HepG2 (cell line): ENCODE data around the gene CBLC. TPM values are rescaled to one million over a fixed set of nuclear protein-coding genes. Genes with fewer than 3 reads are reported as not detected.
A peak's percentile ranks its signal among the peaks of the same experiment; 100 is the strongest.

Experiments used
- ATAC-seq: fragments of 200-7000 bp; cut with Tn5 transposase; 3 replicates; pipeline ENCODE4 v1.9.1; 2020; ENCODE audit warnings: mild to moderate bottlenecking, moderate library complexity
- BruUV-seq: library from RNA; stranded (reverse); fragments of 400-500 nt; replicated peaks from 2 replicates; lab custom pipeline; 2021; lab: Mats Ljungman, UMichigan
- CTCF ChIA-PET: fragments of 300-600 bp; formaldehyde crosslinking; extraction: SDS; loops from one replicate; lab custom pipeline; 2021; ENCODE audit warnings: low total read pairs, inconsistent platforms, low intra/inter-chr PET ratio; lab: Yijun Ruan, JAX
- POLR2A ChIA-PET: fragments of 350-600 bp; sonication (Branson Sonifier 250); formaldehyde crosslinking; loops from one replicate; lab custom pipeline; 2020; ENCODE audit warnings: antibody characterized with exemption, inconsistent platforms; lab: Yijun Ruan, JAX
- DNase-seq: peaks from one replicate; pipeline ENCODE4 v3.0.0-alpha.2; 2015; ENCODE audit warnings: low spot score
- FAIRE-seq: peaks from 3 replicates; lab custom pipeline; 2011; peaks lifted over from hg19 to GRCh38; lab: Jason Lieb, UNC
- H2AFZ ChIP-seq: one replicate; pipeline ENCODE4 v1.6.1; 2011; ENCODE audit warnings: low read length, inconsistent platforms
- H3K27ac ChIP-seq: fragments of 300-600 bp; 3 replicates; pipeline ENCODE4 v1.8.0; 2011; ENCODE audit warnings: mixed run types, mild to moderate bottlenecking, mixed read lengths, low read length, inconsistent platforms; ENCODE audit not compliant: insufficient read depth; ENCODE audit errors: extremely low read length
- H3K27me3 ChIP-seq, 2 experiments: fragments of 200-600 bp in 1 of 2; 2 replicates in 1 of 2; 3 replicates in 1 of 2; pipeline versions ENCODE4 v1.6.0 to v1.8.0; 2011; ENCODE audit warnings: low read length in 2 of 2, mild to moderate bottlenecking in 2 of 2, moderate library complexity in 2 of 2, inconsistent platforms in 1 of 2; ENCODE audit not compliant: insufficient read depth in 2 of 2, control insufficient read depth in 1 of 2
- H3K36me3 ChIP-seq, 2 experiments: fragments of 200-600 bp in 1 of 2; replicated peaks in 1 of 2; 2 replicates in 1 of 2; 3 replicates in 1 of 2; pipeline versions ENCODE4 v1.5.1 to v1.8.0; 2011; ENCODE audit warnings: low read length in 2 of 2, inconsistent platforms in 1 of 2; ENCODE audit not compliant: insufficient read depth in 2 of 2, control insufficient read depth in 1 of 2
- H3K4me1 ChIP-seq: 2 replicates; pipeline ENCODE4 v1.5.1; 2012; ENCODE audit warnings: low read length, inconsistent platforms; ENCODE audit not compliant: insufficient read depth
- H3K4me2 ChIP-seq: 2 replicates; pipeline ENCODE4 v1.6.0; 2011; ENCODE audit warnings: low read depth, low read length, inconsistent platforms
- H3K4me3 ChIP-seq, 3 experiments: fragments of 200-600 bp in 1 of 3; sonication (generic), shearing (Covaris generic) in 1 of 3; replicated peaks in 1 of 3; 2 replicates each; pipeline ENCODE4 v1.5.1; 2011 to 2016; ENCODE audit warnings: low read length in 3 of 3, inconsistent platforms in 2 of 3, low read depth in 2 of 3, mild to moderate bottlenecking in 2 of 3, control low read depth in 1 of 3, mixed read lengths in 1 of 3; ENCODE audit not compliant: insufficient read depth in 1 of 3
- H3K79me2 ChIP-seq: one replicate; pipeline ENCODE4 v1.6.1; 2011; ENCODE audit warnings: low read length, inconsistent platforms; ENCODE audit not compliant: insufficient read depth
- H3K9ac ChIP-seq: 2 replicates; pipeline ENCODE4 v1.6.0; 2011; ENCODE audit warnings: mild to moderate bottlenecking, low read depth, low read length, inconsistent platforms; ENCODE audit not compliant: insufficient read depth
- H3K9me3 ChIP-seq: 2 replicates; pipeline ENCODE4 v1.5.1; 2012; ENCODE audit warnings: mild to moderate bottlenecking, low read length
- H4K20me1 ChIP-seq: 2 replicates; pipeline ENCODE4 v1.6.0; 2011; ENCODE audit warnings: inconsistent platforms, mild to moderate bottlenecking, low read length, moderate library complexity; ENCODE audit not compliant: insufficient read depth
- ARID5B ChIP-seq: IDR thresholded peaks from 2 replicates; pipeline ENCODE4 v1.4.0; 2020; ENCODE audit warnings: mild to moderate bottlenecking, missing genetic modification reagents
- ARNT2 ChIP-seq: sonication (generic); formaldehyde crosslinking; IDR thresholded peaks from 2 replicates; pipeline ENCODE4 v1.8.0; 2022; ENCODE audit warnings: mild to moderate bottlenecking, low read depth, missing genetic modification reagents, moderate library complexity
- ATF4 ChIP-seq, 2 experiments: fragments of 450-650 bp in 1 of 2; sonication (generic) in 1 of 2; formaldehyde crosslinking; IDR thresholded peaks; 2 replicates each; pipeline versions ENCODE4 v1.5.0 to v1.8.0; 2020 to 2022; ENCODE audit warnings: mild to moderate bottlenecking in 1 of 2, missing genetic modification reagents in 1 of 2
- CAMTA2 ChIP-seq: sonication (generic); formaldehyde crosslinking; IDR thresholded peaks from 2 replicates; pipeline ENCODE4 v1.4.0; 2020; ENCODE audit warnings: mild to moderate bottlenecking, missing genetic modification reagents, borderline replicate concordance
- CHD4 ChIP-seq: fragments of 200-600 bp; sonication (generic); IDR thresholded peaks from 2 replicates; pipeline ENCODE4 v1.7.0; 2017; ENCODE audit warnings: mild to moderate bottlenecking, low read length, borderline replicate concordance
- ETS1 ChIP-seq: sonication (generic); formaldehyde crosslinking; IDR thresholded peaks from 2 replicates; pipeline ENCODE4 v1.4.0; 2020; ENCODE audit warnings: missing genetic modification reagents
- HNF4A ChIP-seq: sonication (generic); formaldehyde crosslinking; IDR thresholded peaks from 2 replicates; pipeline ENCODE4 v1.4.0; 2020; ENCODE audit warnings: missing genetic modification reagents
- LCORL ChIP-seq, 2 experiments: fragments of 450-650 bp in 1 of 2; sonication (generic) in 1 of 2; formaldehyde crosslinking in 1 of 2; IDR thresholded peaks; 2 replicates each; pipeline versions ENCODE4 v1.5.0 to v1.6.1; 2017 to 2020; ENCODE audit warnings: antibody characterized with exemption in 1 of 2, missing genetic modification reagents in 1 of 2
- MED1 ChIP-seq: sonication (generic); formaldehyde crosslinking; IDR thresholded peaks from 2 replicates; pipeline ENCODE4 v1.4.0; 2020; ENCODE audit warnings: missing genetic modification reagents
- NAIF1 ChIP-seq: sonication (generic); formaldehyde crosslinking; IDR thresholded peaks from 2 replicates; pipeline ENCODE4 v1.5.0; 2020; ENCODE audit warnings: mild to moderate bottlenecking, missing genetic modification reagents, borderline replicate concordance
- NR2F1 ChIP-seq, 2 experiments: fragments of 450-650 bp in 1 of 2; formaldehyde crosslinking in 1 of 2; IDR thresholded peaks; 2 replicates each; pipeline versions ENCODE4 v1.5.0 to v1.6.1; 2016 to 2020; ENCODE audit warnings: mild to moderate bottlenecking in 1 of 2, missing compliant biosample characterization in 1 of 2, missing genetic modification reagents in 1 of 2, moderate library complexity in 1 of 2
- PBX2 ChIP-seq: IDR thresholded peaks from 2 replicates; pipeline ENCODE4 v1.6.1; 2016; ENCODE audit warnings: control low read depth
- ZNF225 ChIP-seq: sonication (generic); formaldehyde crosslinking; IDR thresholded peaks from 2 replicates; pipeline ENCODE4 v1.4.0; 2020; ENCODE audit warnings: mild to moderate bottlenecking, missing genetic modification reagents
- ZNF350 ChIP-seq: sonication (generic); formaldehyde crosslinking; IDR thresholded peaks from 2 replicates; pipeline ENCODE4 v1.4.0; 2020; ENCODE audit warnings: mild to moderate bottlenecking, low read depth, missing genetic modification reagents, borderline replicate concordance
- ZSCAN29 ChIP-seq: sonication (generic); formaldehyde crosslinking; conservative IDR thresholded peaks from 2 replicates; pipeline ENCODE4 v1.4.0; 2020; ENCODE audit warnings: mild to moderate bottlenecking, missing genetic modification reagents
- WGBS: methylation state at CpG from one replicate; pipeline ENCODE4 v1.1.6; 2017; ENCODE audit warnings: low lambda C conversion rate; 5-methylcytosine and 5-hydroxymethylcytosine counted together
- in situ Hi-C: cut with HindIII; loops from 2 replicates; pipeline ENCODE4 v1.10.0; 2017; ENCODE audit warnings: low pct_unique_long_range_greater_than_20kb; ENCODE audit not compliant: extremely low pct_ligation_motif_present
- intact Hi-C: fragments of 100-400 bp; cut with micrococcal nuclease; formaldehyde crosslinking; loops from one replicate; pipeline ENCODE4 v1.10.0; 2022; ENCODE audit not compliant: unreplicated experiment
- polyA plus RNA-seq, 8 experiments: library from polyadenylated mRNA; depleted of rRNA in 3 of 8; stranded (reverse) in 7 of 8; unstranded in 1 of 8; fragments of >200 nt; fragmentation: Illumina TruSeq in 4 of 8; extraction: Trizol in 4 of 8; gene quantifications; 2 replicates each; pipeline versions ENCODE4 v1.2.1 to v1.2.3, GENCODE V29; 2011 to 2016; ENCODE audit warnings: low read depth in 4 of 8, missing spikeins in 1 of 8, mixed read lengths in 1 of 8; ENCODE audit not compliant: insufficient read depth in 1 of 8
- total RNA-seq, 5 experiments: library from RNA; depleted of rRNA; stranded (reverse); fragments of >200 nt; fragmentation: Illumina TruSeq; extraction: Trizol; gene quantifications; 2 replicates each; pipeline ENCODE4 v1.2.3, GENCODE V29; 2016; ENCODE audit warnings: low read depth in 1 of 5

CBLC gene
- total and polyA plus RNA-seq, 2 of the 13 experiments (the other 11 are each of a cell fraction or from before 2014, with no cell fraction given) = 1.8 to 2.6 TPM

- no peaks in the 10 kb centered on the region for H3K27me3 ChIP-seq
- FAIRE-seq (peak; percentile 76), ATAC-seq (peak; percentile 61), DNase-seq (peak; percentile 91)
- no peaks in the 10 kb centered on the region for H4K20me1 ChIP-seq
- H3K36me3 ChIP-seq = no peaks in the 10 kb centered on the region
- intact Hi-C loops = no loop called here
- no peaks in the 10 kb centered on the region for H3K79me2 ChIP-seq
- H3K4me1 ChIP-seq = peaks cover 62% of the 10 kb centered on the region
- H3K4me2 ChIP-seq = peak overlapping the region; percentile 39
- peak overlapping the region; percentile 51 for H3K27ac ChIP-seq
- H3K9me3 ChIP-seq = no peaks in the 10 kb centered on the region
- WGBS = 7% methylated on average over 15 of the region's 22 CpGs
- 0 out of 6 replicates have a peak overlapping the region, but pooled peaks of 1 of the 3 experiments have one; percentile 3 for H3K4me3 ChIP-seq
- in situ Hi-C loops = loop anchor here (5.0 kb wide), 1 partner anchor 78 kb away; no protein-coding TSS in a partner anchor
- POLR2A ChIA-PET = interaction anchor here (0.8 to 2.6 kb wide), 15 partner anchors 9 to 76 kb away, joined by 3 to 42 read pairs (median 4); partner anchors contain the start of gene BCAM
- H2AFZ ChIP-seq = no peak overlapping the region
- CTCF ChIA-PET = no interaction called here
- H3K9ac ChIP-seq = no peak overlapping the region
- BruUV-seq = no TSS peak
- TF ChIP-seq ZNF350 (peak; percentile 81), LCORL (IDR thresholded peaks at IDR 0.05) (peak; percentile 94), LCORL (CRISPR knock-in tag; IDR thresholded peaks at IDR 0.05) (peak; percentile 91), ZSCAN29 (CRISPR knock-in tag) (no peak), HNF4A (CRISPR knock-in tag) (peak; percentile 85), PBX2 (CRISPR knock-in tag) (peak; percentile 27; the same call in 1 of the 2 replicates), MED1 (CRISPR knock-in tag) (peak; percentile 75), CHD4 (peak; percentile 58; the same call in 1 of the 2 replicates), ETS1 (CRISPR knock-in tag) (no peak), CAMTA2 (CRISPR knock-in tag) (no peak), NAIF1 (CRISPR knock-in tag) (no peak), ARNT2 (CRISPR knock-in tag) (no peak), ARID5B (CRISPR knock-in tag) (peak; percentile 79), ZNF225 (CRISPR knock-in tag) (no peak), ATF4 (CRISPR knock-in tag; IDR thresholded peaks at IDR 0.05) (peak in 1 of 2 experiments; percentile 60; a peak in 1 of 4 replicates), NR2F1 (CRISPR knock-in tag; IDR thresholded peaks at IDR 0.05) (peak; percentile 94)
Measured at GRCh38 chr19:44765033-44765948, 12.4 kb upstream of the CBLC start.
